Measurements from ENCODE around the gene DGKE.

The DGKE gene

DNA sequence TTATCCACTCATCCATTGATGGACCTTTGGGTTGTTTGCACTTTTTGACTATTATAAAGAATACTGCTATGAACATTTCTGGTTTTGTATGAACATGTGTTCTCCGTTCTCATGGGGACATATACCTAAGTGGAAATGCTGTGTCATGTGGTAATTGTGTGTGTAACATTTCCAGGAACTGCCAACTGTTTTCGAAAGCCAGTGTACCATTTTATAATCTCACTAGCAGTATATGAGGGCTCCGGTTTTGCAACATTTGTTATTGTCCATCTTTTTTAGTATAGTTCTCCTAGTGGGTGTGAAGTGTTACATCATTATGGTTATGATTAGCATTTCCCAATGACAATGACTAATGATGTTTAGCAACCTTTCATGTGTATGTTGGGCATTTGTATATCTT, 85.0 kb downstream of the DGKE start:
- peak; percentile 100 for DNase-seq

Data from MV-4-11 (cell line).